H1 (cell line): ENCODE data around the gene CENPO.

Source experiments
- ATF2 ChIP-seq: IDR thresholded peaks from 2 replicates; pipeline ENCODE4 v1.6.1; 2012; ENCODE audit warnings: low read length, inconsistent platforms
- CTCF ChIP-seq, 3 experiments: IDR thresholded peaks; 1 replicate in 2 of 3; 2 replicates in 1 of 3; pipeline versions ENCODE4 v1.5.1 to v1.6.1; 2011; ENCODE audit warnings: low read length in 3 of 3, mild to moderate bottlenecking in 3 of 3, inconsistent platforms in 2 of 3, low read depth in 1 of 3, moderate library complexity in 1 of 3; ENCODE audit not compliant: insufficient read depth in 1 of 3; ENCODE audit errors: control extremely low read depth in 1 of 3
- EGR1 ChIP-seq: IDR thresholded peaks from 2 replicates; pipeline ENCODE4 v1.6.1; 2011; ENCODE audit warnings: low read depth, low read length, borderline replicate concordance
- HDAC2 ChIP-seq, 2 experiments: fragments of 300-600 bp in 1 of 2; sonication (generic) in 1 of 2; IDR thresholded peaks; 2 replicates each; pipeline ENCODE4 v1.6.1; 2011 to 2012; ENCODE audit warnings: low read depth in 2 of 2, low read length in 2 of 2, mild to moderate bottlenecking in 2 of 2, moderate library complexity in 2 of 2, borderline replicate concordance in 1 of 2, inconsistent platforms in 1 of 2
- POLR2AphosphoS5 ChIP-seq: IDR thresholded peaks from 2 replicates; pipeline ENCODE4 v1.6.1; 2011; ENCODE audit warnings: low read depth, low read length
- TEAD4 ChIP-seq: IDR thresholded peaks from 2 replicates; pipeline ENCODE4 v1.6.1; 2012; ENCODE audit warnings: low read depth, low read length, inconsistent platforms, mixed read lengths
- YY1 ChIP-seq: IDR thresholded peaks from 2 replicates; pipeline ENCODE4 v1.6.1; 2011; ENCODE audit warnings: low read depth, mild to moderate bottlenecking, low read length

- TF ChIP-seq HDAC2 (IDR thresholded peaks at IDR 0.05; ENCODE audit: borderline replicate concordance in 1 of 2, low read depth in 2 of 2, low read length in 2 of 2) (no peak), CTCF (IDR thresholded peaks at IDR 0.05; ENCODE audit: control extremely low read depth in 1 of 3, insufficient read depth in 1 of 3, low read depth in 1 of 3, low read length in 3 of 3) (no peak), POLR2AphosphoS5 (no peak), YY1 (no peak), TEAD4 (no peak), EGR1 (no peak), ATF2 (no peak)
Measured at GRCh38 chr2:24870440-24870839, 77.2 kb downstream of the CENPO start.
